Activated T-cell treated with anti-CD3 and anti-CD28 coated beads, Interleukin-2, amount 50 U/mL, for 24 hours (primary cell): ENCODE measurements around the gene IGFL2.
"Not testable (repeated sequence)": the region's sequence is repeated elsewhere in the genome, so short reads cannot be mapped to it uniquely, and the experiment has no call there.

Experiments
- DNase-seq: peaks from one replicate; pipeline ENCODE4 v3.0.0-alpha.2; 2020
- H3K27ac Mint-ChIP-seq: 2 replicates; pipeline ENCODE4 v1.8.0; 2020; ENCODE audit warnings: mild to moderate bottlenecking, mixed read lengths
- H3K27me3 Mint-ChIP-seq: 2 replicates; pipeline ENCODE4 v1.8.0; 2020; ENCODE audit warnings: mixed read lengths
- H3K36me3 Mint-ChIP-seq: 2 replicates; pipeline ENCODE4 v1.8.0; 2020; ENCODE audit warnings: low read depth, mixed read lengths
- H3K4me1 Mint-ChIP-seq: 2 replicates; pipeline ENCODE4 v1.8.0; 2020; ENCODE audit warnings: low read depth, mixed read lengths
- H3K4me3 Mint-ChIP-seq: 2 replicates; pipeline ENCODE4 v1.8.0; 2020; ENCODE audit warnings: mild to moderate bottlenecking, moderate library complexity, mixed read lengths
- H3K9me3 Mint-ChIP-seq: 2 replicates; pipeline ENCODE4 v1.8.0; 2020; ENCODE audit warnings: mixed read lengths

Gene IGFL2

GRCh38 chr19:46204008-46204407 is 56.0 kb downstream of the IGFL2 start:
- Mint-ChIP-seq H3K27me3 (peaks cover 71% of the 10 kb centered on the region), H3K9me3 (no peaks in the 10 kb centered on the region), H3K27ac (no peak overlapping the region), H3K36me3 (no peaks in the 10 kb centered on the region), H3K4me1 (peaks cover 5% of the 10 kb centered on the region), H3K4me3 (no peak overlapping the region)
- DNase-seq = no peak

DNA sequence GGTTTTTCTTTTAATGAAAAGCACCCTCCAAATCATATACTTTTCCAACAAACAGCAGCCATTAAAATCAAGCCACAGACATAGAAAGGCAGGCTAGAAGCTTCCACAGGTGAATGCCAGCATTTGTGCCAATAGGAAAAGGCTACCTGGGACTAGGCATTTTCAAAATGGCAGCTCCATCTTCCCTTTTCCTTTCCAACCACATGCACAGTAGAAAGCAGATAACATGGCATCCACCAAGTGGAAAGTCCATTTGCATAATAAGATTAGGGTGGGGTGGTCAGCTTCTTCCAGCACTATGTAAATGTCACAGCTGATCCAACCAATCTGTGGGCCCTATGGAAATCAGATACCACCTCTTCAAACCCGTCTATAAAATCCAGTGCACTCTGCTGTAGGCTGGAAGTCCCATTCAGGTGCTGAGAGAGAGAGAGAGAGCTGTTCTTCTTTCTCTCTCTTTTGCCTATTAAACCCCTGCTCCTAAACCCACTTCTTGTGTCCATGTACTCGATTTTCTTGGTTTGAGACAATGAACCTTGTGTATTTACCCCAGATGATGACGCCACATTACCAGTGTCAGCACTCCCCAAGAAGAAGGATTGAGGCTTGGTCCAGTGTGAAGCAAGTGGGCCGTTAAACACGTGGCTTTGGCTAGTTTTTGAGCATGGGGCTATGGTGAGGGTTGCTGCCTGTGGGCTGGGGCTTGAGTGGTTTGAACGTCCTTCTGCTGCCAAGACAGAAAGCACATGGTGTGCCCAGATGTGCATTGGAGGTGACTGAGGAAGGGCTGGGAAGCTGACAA is 57.3 kb downstream of the IGFL2 start:
- Mint-ChIP-seq H3K27ac (no peak overlapping the region), H3K27me3 (peaks cover 72% of the 10 kb centered on the region), H3K4me1 (peaks cover 10% of the 10 kb centered on the region), H3K9me3 (no peaks in the 10 kb centered on the region), H3K36me3 (no peaks in the 10 kb centered on the region), H3K4me3 (no peak overlapping the region)
- no peak for DNase-seq

GRCh38 chr19:46206176-46206575 is 58.1 kb downstream of the IGFL2 start:
- Mint-ChIP-seq H3K27ac (no peak overlapping the region), H3K4me3 (no peak overlapping the region), H3K36me3 (no peaks in the 10 kb centered on the region), H3K9me3 (no peaks in the 10 kb centered on the region), H3K27me3 (peaks cover 75% of the 10 kb centered on the region), H3K4me1 (peaks cover 10% of the 10 kb centered on the region)
- no peak for DNase-seq

DNA sequence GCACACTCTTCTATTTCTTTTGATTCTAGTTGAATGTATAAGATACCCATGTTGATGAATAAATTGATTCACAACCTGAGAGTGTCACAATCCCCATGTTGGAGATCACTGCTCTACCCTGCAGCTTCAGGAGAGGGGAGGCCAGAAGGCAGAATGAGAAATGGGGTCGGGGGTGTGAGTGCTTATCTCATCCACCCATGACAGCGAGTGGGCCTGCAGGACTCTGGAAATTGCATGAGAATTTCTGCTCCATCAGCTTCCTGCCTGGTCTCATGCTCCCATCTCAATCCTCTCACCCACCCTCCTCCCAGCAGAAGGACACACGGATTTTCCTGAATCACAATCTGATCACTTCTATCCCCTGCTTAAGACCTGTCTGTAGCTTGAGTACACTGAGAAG is 58.6 kb downstream of the IGFL2 start:
- peaks cover 10% of the 10 kb centered on the region for H3K4me1 Mint-ChIP-seq
- H3K9me3 Mint-ChIP-seq = no peaks in the 10 kb centered on the region
- peaks cover 71% of the 10 kb centered on the region for H3K27me3 Mint-ChIP-seq
- no peak overlapping the region for H3K4me3 Mint-ChIP-seq
- no peak for DNase-seq
- no peak overlapping the region for H3K27ac Mint-ChIP-seq
- H3K36me3 Mint-ChIP-seq = no peaks in the 10 kb centered on the region

- H3K36me3 Mint-ChIP-seq, H3K4me3 Mint-ChIP-seq, DNase-seq, H3K4me1 Mint-ChIP-seq, H3K9me3 Mint-ChIP-seq, H3K27ac Mint-ChIP-seq: not testable (repeated sequence)
- H3K27me3 Mint-ChIP-seq = peaks cover 69% of the 10 kb centered on the region
Measured at GRCh38 chr19:46207858-46208257, 59.8 kb downstream of the IGFL2 start.

DNA sequence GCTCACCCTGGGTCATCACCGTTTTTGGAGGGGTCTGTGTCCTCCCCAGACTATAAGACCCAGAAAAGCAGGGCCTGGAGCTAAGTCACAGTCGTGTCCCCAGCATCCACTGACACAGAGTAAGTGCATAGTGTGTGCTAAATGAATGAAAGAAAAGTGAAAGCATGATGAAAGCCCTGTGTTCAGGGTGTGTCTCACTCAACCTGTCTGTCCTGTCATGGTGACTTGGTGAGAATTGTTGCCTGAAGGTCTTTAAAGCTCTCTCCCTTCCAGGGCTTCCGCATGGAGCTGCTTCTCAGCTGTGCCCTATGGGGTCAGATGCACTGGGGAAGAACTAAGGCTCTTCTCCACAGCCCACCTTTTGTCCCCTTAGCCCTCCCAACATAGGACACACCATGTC is 61.0 kb downstream of the IGFL2 start:
- H3K4me1 Mint-ChIP-seq = peaks cover 10% of the 10 kb centered on the region
- no peak overlapping the region for H3K27ac Mint-ChIP-seq
- H3K27me3 Mint-ChIP-seq = peaks cover 78% of the 10 kb centered on the region
- DNase-seq = no peak
- H3K36me3 Mint-ChIP-seq = no peaks in the 10 kb centered on the region
- H3K4me3 Mint-ChIP-seq = no peak overlapping the region
- no peaks in the 10 kb centered on the region for H3K9me3 Mint-ChIP-seq

GRCh38 chr19:46209472-46209871 is 61.4 kb downstream of the IGFL2 start:
- Mint-ChIP-seq H3K36me3 (no peaks in the 10 kb centered on the region), H3K4me3 (no peak overlapping the region), H3K27me3 (peaks cover 82% of the 10 kb centered on the region), H3K4me1 (peaks cover 10% of the 10 kb centered on the region), H3K27ac (no peak overlapping the region), H3K9me3 (no peaks in the 10 kb centered on the region)
- DNase-seq = no peak

DNA sequence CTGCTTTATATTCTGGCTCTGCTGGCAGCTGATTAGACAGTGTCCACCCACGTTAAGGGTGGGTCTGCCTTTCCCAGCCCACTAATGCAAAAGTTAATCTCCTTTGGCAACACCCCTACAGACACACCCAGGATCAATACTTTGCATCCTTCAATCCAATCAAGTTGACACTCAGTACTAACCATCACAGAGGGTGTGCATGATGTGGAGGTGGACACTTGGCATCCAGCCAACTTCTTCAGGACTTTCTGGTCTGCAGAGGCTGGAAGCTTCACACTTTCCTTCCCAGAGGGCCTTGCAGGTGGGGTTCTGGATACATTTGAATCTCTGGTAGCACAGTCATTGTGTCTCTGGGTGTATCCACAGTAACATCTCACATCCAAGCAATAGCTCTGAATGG is 62.6 kb downstream of the IGFL2 start:
- Mint-ChIP-seq H3K4me3 (no peak overlapping the region), H3K27me3 (peaks cover 77% of the 10 kb centered on the region), H3K27ac (no peak overlapping the region), H3K36me3 (no peaks in the 10 kb centered on the region), H3K9me3 (no peaks in the 10 kb centered on the region), H3K4me1 (peaks cover 10% of the 10 kb centered on the region)
- DNase-seq = no peak
